Bronchial epithelial cell (primary cell): ENCODE results near the gene DYRK1A. TPM values are rescaled to one million over a fixed set of nuclear protein-coding genes. Genes with fewer than 3 reads are reported as not detected.

Experiments used
- DNase-seq: peaks from one replicate; pipeline ENCODE4 v3.0.0-alpha.2; 2010; ENCODE audit warnings: low read depth
- FAIRE-seq: peaks from 2 replicates; lab custom pipeline; 2011; peaks lifted over from hg19 to GRCh38; lab: Jason Lieb, UNC
- H3K27me3 ChIP-seq: 2 replicates; pipeline ENCODE4 v1.5.1; 2011; ENCODE audit warnings: low read length; ENCODE audit not compliant: control insufficient read depth, insufficient read depth
- H3K36me3 ChIP-seq: 2 replicates; pipeline ENCODE4 v1.5.1; 2011; ENCODE audit warnings: low read length; ENCODE audit not compliant: control insufficient read depth, insufficient read depth
- H3K4me3 ChIP-seq: 2 replicates; pipeline ENCODE4 v1.5.1; 2011; ENCODE audit warnings: mild to moderate bottlenecking, low read depth, low read length, control low read depth
- total RNA-seq: library from RNA; depleted of rRNA; stranded (reverse); fragments of >200 nt; gene quantifications from 2 replicates; pipeline ENCODE4 v1.2.1, GENCODE V29; 2014
- TF ChIP-seq, protein P1 (sequence below): IDR thresholded peaks from 2 replicates; pipeline ENCODE4 v1.5.1; 2011; ENCODE audit warnings: mild to moderate bottlenecking, moderate library complexity, low read length, control low read depth, inconsistent platforms; ENCODE audit not compliant: insufficient read depth, severe bottlenecking

Gene DYRK1A
- total RNA-seq, 1 donor from 2014 or later = 51.1 TPM

DNA sequence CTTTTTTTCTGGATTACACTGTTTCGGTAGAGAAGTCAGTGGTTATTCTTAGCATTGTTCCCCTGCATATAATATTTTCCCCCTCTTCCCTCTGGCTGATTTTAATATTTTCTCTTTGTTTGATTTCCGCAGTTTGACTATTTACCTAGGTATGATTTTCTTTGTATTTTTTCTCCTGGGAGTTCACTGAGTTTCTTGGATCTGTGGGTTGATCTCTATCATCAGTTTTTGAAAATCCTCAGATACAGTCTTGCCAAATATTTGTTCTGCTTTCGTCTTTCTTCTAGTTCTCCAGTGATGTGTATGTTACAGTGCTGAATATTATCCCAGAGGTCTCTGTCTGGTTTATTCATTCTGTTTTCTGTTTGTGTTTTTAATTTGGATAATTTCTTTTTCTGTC, 136.4 kb downstream of the DYRK1A start:
- Histone ChIP-seq H3K36me3 (peaks cover 10% of the 10 kb centered on the region), H3K4me3 (no peak overlapping the region), H3K27me3 (no peaks in the 10 kb centered on the region)
- TF ChIP-seq, protein P1, sequence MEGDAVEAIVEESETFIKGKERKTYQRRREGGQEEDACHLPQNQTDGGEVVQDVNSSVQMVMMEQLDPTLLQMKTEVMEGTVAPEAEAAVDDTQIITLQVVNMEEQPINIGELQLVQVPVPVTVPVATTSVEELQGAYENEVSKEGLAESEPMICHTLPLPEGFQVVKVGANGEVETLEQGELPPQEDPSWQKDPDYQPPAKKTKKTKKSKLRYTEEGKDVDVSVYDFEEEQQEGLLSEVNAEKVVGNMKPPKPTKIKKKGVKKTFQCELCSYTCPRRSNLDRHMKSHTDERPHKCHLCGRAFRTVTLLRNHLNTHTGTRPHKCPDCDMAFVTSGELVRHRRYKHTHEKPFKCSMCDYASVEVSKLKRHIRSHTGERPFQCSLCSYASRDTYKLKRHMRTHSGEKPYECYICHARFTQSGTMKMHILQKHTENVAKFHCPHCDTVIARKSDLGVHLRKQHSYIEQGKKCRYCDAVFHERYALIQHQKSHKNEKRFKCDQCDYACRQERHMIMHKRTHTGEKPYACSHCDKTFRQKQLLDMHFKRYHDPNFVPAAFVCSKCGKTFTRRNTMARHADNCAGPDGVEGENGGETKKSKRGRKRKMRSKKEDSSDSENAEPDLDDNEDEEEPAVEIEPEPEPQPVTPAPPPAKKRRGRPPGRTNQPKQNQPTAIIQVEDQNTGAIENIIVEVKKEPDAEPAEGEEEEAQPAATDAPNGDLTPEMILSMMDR = no peak
- no peak for DNase-seq
- no peak for FAIRE-seq

DNA sequence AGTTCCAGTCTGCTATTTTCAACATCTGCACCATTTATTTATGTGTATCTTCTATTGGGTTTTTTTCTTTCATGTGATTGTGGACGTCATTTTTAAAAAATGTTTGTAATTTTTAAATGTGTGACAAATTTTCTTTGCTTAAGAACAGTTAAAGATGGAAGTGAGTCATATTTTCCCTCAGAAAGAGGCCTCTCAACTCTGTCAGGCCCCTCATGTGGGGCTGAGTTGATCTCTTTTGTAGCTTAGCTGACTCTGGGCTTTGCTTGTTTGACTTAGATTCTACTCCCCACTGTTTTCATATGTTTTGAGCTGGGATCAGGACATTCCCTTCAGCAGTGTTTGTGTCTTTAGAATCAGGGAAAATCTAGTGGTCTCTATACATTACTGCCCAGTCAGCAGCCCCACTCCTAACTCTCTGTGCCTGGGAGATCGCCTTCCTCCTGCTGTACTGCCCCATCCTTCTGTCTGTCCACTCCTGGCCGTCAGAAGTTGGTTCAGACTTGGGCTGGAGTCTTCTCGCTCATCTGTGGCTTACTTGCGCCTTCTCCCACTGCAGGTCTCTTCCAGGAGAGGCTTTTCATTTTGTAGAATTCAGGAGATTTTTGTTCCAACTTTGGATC, 137.4 kb downstream of the DYRK1A start:
- peaks cover 11% of the 10 kb centered on the region for H3K36me3 ChIP-seq
- no peak overlapping the region for H3K4me3 ChIP-seq
- DNase-seq (no peak), FAIRE-seq (no peak)
- TF ChIP-seq, protein P1 = no peak
- H3K27me3 ChIP-seq = no peaks in the 10 kb centered on the region

DNA sequence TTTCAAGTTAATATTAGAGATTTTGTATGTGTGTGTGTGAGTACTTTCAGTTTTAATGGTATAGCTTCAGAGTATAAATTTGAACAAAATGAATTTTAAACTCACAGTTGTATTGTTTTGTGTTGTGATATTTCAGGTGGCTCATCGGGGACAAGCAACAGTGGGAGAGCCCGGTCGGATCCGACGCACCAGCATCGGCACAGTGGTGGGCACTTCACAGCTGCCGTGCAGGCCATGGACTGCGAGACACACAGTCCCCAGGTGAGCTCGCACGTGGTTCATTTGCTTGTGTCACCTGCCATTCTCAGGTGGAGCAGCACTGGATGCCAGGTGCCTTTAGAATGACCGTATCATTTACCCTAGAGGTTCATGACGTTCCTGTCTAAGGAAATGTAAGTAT, 139.4 kb downstream of the DYRK1A start:
- Histone ChIP-seq H3K36me3 (peaks cover 14% of the 10 kb centered on the region), H3K4me3 (no peak overlapping the region), H3K27me3 (no peaks in the 10 kb centered on the region)
- TF ChIP-seq, protein P1 = no peak
- DNase-seq = no peak
- FAIRE-seq = no peak

DNA sequence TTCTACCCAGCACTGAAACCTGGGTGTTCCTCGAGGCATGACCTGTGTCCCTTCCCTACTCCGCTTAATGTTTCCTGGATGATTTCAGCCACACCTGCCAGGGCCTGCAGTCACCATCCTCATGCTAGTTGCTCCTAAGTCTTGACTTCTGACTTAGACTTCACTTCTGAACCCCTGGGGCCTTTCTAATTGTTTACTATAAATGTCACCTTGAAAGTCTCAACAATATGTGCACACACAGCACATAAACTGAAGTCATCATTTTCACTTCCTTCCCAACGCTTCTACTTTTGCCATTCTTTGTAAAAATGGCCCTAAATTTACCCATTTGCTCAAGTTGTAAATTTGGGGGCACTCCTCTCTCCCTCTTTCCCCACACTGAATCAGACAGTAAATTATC, 141.1 kb downstream of the DYRK1A start:
- Histone ChIP-seq H3K27me3 (no peaks in the 10 kb centered on the region), H3K36me3 (peaks cover 21% of the 10 kb centered on the region), H3K4me3 (no peak overlapping the region)
- TF ChIP-seq, protein P1 = no peak
- FAIRE-seq (no peak), DNase-seq (no peak)

DNA sequence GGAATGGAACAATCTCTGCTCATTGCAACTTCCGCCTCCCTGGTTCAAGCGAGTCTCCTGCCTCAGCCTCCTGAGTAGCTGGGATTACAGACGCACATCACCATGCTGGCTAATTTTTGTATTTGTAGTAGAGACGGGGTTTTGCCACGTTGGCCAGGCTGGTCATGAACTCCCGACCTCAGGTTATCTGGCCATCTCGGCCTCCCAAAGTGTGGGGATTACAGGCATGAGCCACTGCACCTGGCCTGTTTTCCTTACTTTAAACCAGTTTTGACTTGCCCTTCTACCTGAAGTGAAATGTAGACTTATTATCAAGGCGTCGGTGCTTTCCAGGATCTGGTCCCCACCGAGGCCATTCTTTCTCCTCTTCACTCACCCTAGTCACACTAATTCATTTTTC, 141.8 kb downstream of the DYRK1A start:
- no peak for DNase-seq

More for the DNA sequence above, 141.8 kb downstream of the DYRK1A start:
- FAIRE-seq = no peak
- H3K27me3 ChIP-seq = no peaks in the 10 kb centered on the region
- H3K4me3 ChIP-seq = no peak overlapping the region
- TF ChIP-seq, protein P1 = no peak
- peaks cover 26% of the 10 kb centered on the region for H3K36me3 ChIP-seq
